OCI-LY1 (cell line): ENCODE results near the gene KAT14.

Experiments used
- H2AFZ ChIP-seq: fragments of 200-600 bp; sonication (generic), shearing (Covaris generic); 2 replicates; pipeline ENCODE4 v1.6.0; 2014; ENCODE audit warnings: antibody characterized with exemption, mild to moderate bottlenecking, low read length
- H3F3A ChIP-seq: fragments of 200-600 bp; sonication (generic), shearing (Covaris generic); 2 replicates; pipeline ENCODE4 v1.6.0; 2014; ENCODE audit warnings: mild to moderate bottlenecking, antibody characterized with exemption, low read length, moderate library complexity; ENCODE audit not compliant: insufficient read depth
- H3K27ac ChIP-seq: fragments of 200-600 bp; sonication (generic); 2 replicates; pipeline ENCODE4 v1.5.1; 2014; ENCODE audit warnings: low read length, mixed run types, mild to moderate bottlenecking, low read depth; ENCODE audit not compliant: poor library complexity, severe bottlenecking
- H3K27me3 ChIP-seq: fragments of 200-600 bp; sonication (generic); 2 replicates; pipeline ENCODE4 v1.6.0; 2014; ENCODE audit warnings: antibody characterized with exemption, mild to moderate bottlenecking, low read length, moderate library complexity; ENCODE audit not compliant: insufficient read depth
- H3K36me3 ChIP-seq: fragments of 200-600 bp; sonication (generic); 2 replicates; pipeline ENCODE4 v1.6.1; 2014; ENCODE audit warnings: mild to moderate bottlenecking, antibody characterized with exemption, low read length, moderate library complexity, mixed read lengths; ENCODE audit not compliant: insufficient read depth
- H3K4me1 ChIP-seq: fragments of 200-600 bp; sonication (generic); 2 replicates; pipeline ENCODE4 v1.5.1; 2014; ENCODE audit warnings: mild to moderate bottlenecking, low read length, moderate library complexity; ENCODE audit not compliant: insufficient read depth, severe bottlenecking
- H3K4me2 ChIP-seq: fragments of 200-600 bp; sonication (generic), shearing (Covaris generic); 2 replicates; pipeline ENCODE4 v1.6.1; 2014; ENCODE audit warnings: low read length
- H3K4me3 ChIP-seq: fragments of 200-600 bp; sonication (generic); 2 replicates; pipeline ENCODE4 v1.5.1; 2014; ENCODE audit warnings: low read length, low read depth, mild to moderate bottlenecking, mixed read lengths; ENCODE audit not compliant: poor library complexity, severe bottlenecking
- H3K79me2 ChIP-seq: fragments of 200-600 bp; shearing (Covaris generic); 2 replicates; pipeline ENCODE4 v1.6.1; 2016; ENCODE audit warnings: mixed run types, low read length, mixed read lengths; ENCODE audit not compliant: insufficient read depth
- H3K9ac ChIP-seq: fragments of 200-600 bp; sonication (generic), shearing (Covaris generic); 2 replicates; pipeline ENCODE4 v1.6.1; 2014; ENCODE audit warnings: mild to moderate bottlenecking, low read length, mixed read lengths
- H3K9me2 ChIP-seq: fragments of 200-600 bp; sonication (generic), shearing (Covaris generic); 2 replicates; pipeline ENCODE4 v1.6.1; 2014; ENCODE audit warnings: low read depth, mild to moderate bottlenecking, low read length, mixed read lengths
- H3K9me3 ChIP-seq: fragments of 200-600 bp; shearing (Covaris generic); 2 replicates; pipeline ENCODE4 v1.6.1; 2014; ENCODE audit warnings: low read length, mixed read lengths
- H4K20me1 ChIP-seq: fragments of 200-600 bp; sonication (generic), shearing (Covaris generic); 2 replicates; pipeline ENCODE4 v1.6.0; 2016; ENCODE audit warnings: mild to moderate bottlenecking, low read length; ENCODE audit not compliant: insufficient read depth
- EZH2 ChIP-seq: fragments of 200-600 bp; sonication (generic), shearing (Covaris generic); IDR thresholded peaks from 2 replicates; pipeline ENCODE4 v1.8.0; 2017; ENCODE audit warnings: borderline replicate concordance, mixed run types, mild to moderate bottlenecking, antibody characterized with exemption, low read length, moderate library complexity, mixed read lengths
- TF ChIP-seq, protein P1 (sequence below): fragments of 200-600 bp; sonication (generic), shearing (Covaris generic); IDR thresholded peaks from 2 replicates; pipeline ENCODE4 v1.5.1; 2017; ENCODE audit warnings: mild to moderate bottlenecking, antibody characterized with exemption, low read length, moderate library complexity, mixed read lengths

KAT14 gene

DNA sequence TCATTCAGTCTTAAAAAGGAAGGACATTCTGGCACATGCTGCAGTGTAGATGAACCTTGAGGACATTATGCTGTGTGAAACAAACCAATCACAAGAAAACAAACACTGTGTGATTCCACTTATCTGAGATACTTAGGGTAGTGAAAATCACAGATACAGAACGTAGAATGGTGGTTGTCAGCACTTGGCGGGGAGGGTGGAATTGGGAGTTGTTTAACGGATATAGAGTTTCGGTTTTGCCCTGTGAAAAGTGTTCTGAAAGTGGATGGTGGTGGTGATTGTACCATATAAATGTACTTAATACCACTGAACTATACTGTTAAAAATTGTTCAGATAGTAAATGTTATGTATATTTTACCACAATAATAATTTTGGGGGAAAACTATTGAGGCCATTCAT lies 18.4 kb downstream of the KAT14 start:
- Histone ChIP-seq H3K4me2 (no peak overlapping the region), H3K4me1 (no peaks in the 10 kb centered on the region), H3K79me2 (no peaks in the 10 kb centered on the region), H3K9ac (no peak overlapping the region), H4K20me1 (no peaks in the 10 kb centered on the region), H3K9me2 (no peaks in the 10 kb centered on the region), H3K27ac (no peak overlapping the region), H3K36me3 (peaks cover 54% of the 10 kb centered on the region), H3K4me3 (no peak overlapping the region), H3K27me3 (no peaks in the 10 kb centered on the region), H3K9me3 (no peaks in the 10 kb centered on the region), H3F3A (no peaks in the 10 kb centered on the region), H2AFZ (no peak overlapping the region)
- TF ChIP-seq EZH2, result no peak
- TF ChIP-seq, protein P1, sequence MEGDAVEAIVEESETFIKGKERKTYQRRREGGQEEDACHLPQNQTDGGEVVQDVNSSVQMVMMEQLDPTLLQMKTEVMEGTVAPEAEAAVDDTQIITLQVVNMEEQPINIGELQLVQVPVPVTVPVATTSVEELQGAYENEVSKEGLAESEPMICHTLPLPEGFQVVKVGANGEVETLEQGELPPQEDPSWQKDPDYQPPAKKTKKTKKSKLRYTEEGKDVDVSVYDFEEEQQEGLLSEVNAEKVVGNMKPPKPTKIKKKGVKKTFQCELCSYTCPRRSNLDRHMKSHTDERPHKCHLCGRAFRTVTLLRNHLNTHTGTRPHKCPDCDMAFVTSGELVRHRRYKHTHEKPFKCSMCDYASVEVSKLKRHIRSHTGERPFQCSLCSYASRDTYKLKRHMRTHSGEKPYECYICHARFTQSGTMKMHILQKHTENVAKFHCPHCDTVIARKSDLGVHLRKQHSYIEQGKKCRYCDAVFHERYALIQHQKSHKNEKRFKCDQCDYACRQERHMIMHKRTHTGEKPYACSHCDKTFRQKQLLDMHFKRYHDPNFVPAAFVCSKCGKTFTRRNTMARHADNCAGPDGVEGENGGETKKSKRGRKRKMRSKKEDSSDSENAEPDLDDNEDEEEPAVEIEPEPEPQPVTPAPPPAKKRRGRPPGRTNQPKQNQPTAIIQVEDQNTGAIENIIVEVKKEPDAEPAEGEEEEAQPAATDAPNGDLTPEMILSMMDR, result no peak

DNA sequence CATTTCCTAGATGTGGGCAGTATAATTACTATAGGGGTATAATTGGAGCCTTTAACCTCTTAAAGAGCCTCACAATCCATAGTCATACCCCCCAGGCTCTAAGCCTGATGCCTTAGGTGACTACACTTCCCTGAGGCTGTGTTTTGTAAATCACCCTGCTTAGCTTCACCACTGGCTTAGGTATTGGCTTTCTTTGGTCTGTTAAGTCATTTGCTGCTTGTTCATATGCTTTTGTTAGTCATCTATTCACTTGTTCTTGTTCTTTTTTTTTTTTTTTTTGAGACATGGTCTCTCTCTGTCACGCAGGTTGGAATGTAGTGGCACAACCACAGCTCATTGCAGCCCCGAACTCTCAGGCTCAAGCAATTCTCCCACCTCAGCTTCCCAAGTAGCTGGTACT lies 26.7 kb downstream of the KAT14 start:
- TF ChIP-seq, protein P1, result no peak
- TF ChIP-seq EZH2, result no peak
- Histone ChIP-seq H3K4me1 (no peaks in the 10 kb centered on the region), H3K4me3 (no peak overlapping the region), H2AFZ (no peak overlapping the region), H3K27me3 (no peaks in the 10 kb centered on the region), H3K9me3 (no peaks in the 10 kb centered on the region), H3K4me2 (no peak overlapping the region), H3F3A (no peaks in the 10 kb centered on the region), H3K27ac (no peak overlapping the region), H3K9me2 (no peaks in the 10 kb centered on the region), H3K36me3 (peaks cover 26% of the 10 kb centered on the region; the same call in 1 of the 2 replicates), H4K20me1 (0 out of 2 replicates have a peak, but pooled peaks cover 2% of the 10 kb centered on the region), H3K9ac (no peak overlapping the region), H3K79me2 (no peaks in the 10 kb centered on the region)

DNA sequence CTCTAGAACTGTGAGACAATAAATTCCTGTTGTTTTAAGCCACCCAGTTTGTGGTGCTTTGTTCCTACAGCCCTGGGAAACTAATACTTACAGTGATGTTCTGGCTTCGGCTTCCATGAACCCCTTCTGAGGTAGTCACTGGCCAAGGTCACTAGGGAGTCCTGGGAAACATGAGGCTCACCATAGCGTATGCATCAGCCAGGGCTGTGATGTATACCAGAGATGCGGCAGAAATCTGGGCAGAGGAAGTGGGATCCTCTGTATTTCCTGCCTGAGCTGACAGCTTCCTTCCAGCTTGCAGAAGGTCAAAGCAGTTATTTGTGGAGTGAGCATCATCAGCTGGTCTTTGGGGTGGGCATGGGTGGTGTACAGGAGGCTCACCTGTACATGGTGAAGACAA lies 27.9 kb downstream of the KAT14 start:
- Histone ChIP-seq H3K4me2 (no peak overlapping the region), H3K9me2 (no peaks in the 10 kb centered on the region), H3K27ac (no peak overlapping the region)

More for the DNA sequence above, 27.9 kb downstream of the KAT14 start:
- H3F3A ChIP-seq, result no peaks in the 10 kb centered on the region
- TF ChIP-seq EZH2, result no peak
- TF ChIP-seq, protein P1, result no peak
- H3K36me3 ChIP-seq, result peaks cover 22% of the 10 kb centered on the region; the same call in 1 of the 2 replicates
- H4K20me1 ChIP-seq, result 0 out of 2 replicates have a peak, but pooled peaks cover 2% of the 10 kb centered on the region
- H2AFZ ChIP-seq, result no peak overlapping the region
- no peaks in the 10 kb centered on the region for H3K9me3 ChIP-seq
- H3K79me2 ChIP-seq, result no peaks in the 10 kb centered on the region
- H3K4me1 ChIP-seq, result no peaks in the 10 kb centered on the region
- H3K9ac ChIP-seq, result no peak overlapping the region
- no peak overlapping the region for H3K4me3 ChIP-seq
- no peaks in the 10 kb centered on the region for H3K27me3 ChIP-seq
